Stimulated activated CD4-positive, alpha-beta T cell treated with anti-CD3 and anti-CD28 coated beads, Interleukin-4, amount 100 ng/mL, for 1 hour (primary cell): ENCODE measurements around the gene PPP6R2.

Experiments
- DNase-seq: peaks from one replicate; pipeline ENCODE4 v3.0.0-alpha.2; 2020

Gene PPP6R2

GRCh38 chr22:50473855-50474671 lies 130.9 kb downstream of the PPP6R2 start:
- peak; percentile 42 for DNase-seq

- peak; percentile 90 for DNase-seq
Measured at GRCh38 chr22:50474710-50475651, 131.9 kb downstream of the PPP6R2 start, which contains the start of gene SBF1. Gene SBF1 (minus strand): TSS chr22:50475035. CDS start chr22:50474840, 195 bp downstream.

GRCh38 chr22:50475652-50476002 lies 132.5 kb downstream of the PPP6R2 start:
- no peak for DNase-seq

- DNase-seq: no peak
Measured at GRCh38 chr22:50476868-50477267, 133.7 kb downstream of the PPP6R2 start.

GRCh38 chr22:50477923-50478322 lies 134.8 kb downstream of the PPP6R2 start:
- no peak for DNase-seq

GRCh38 chr22:50479721-50480120 lies 136.6 kb downstream of the PPP6R2 start:
- no peak for DNase-seq

GRCh38 chr22:50481045-50481439 lies 137.9 kb downstream of the PPP6R2 start:
- DNase-seq: no peak

GRCh38 chr22:50481440-50482106 lies 138.4 kb downstream of the PPP6R2 start, which contains the start of gene ADM2:
Gene ADM2 (plus strand): TSS chr22:50481543. CDS start chr22:50481848, 305 bp downstream.
- DNase-seq: peak; percentile 70

GRCh38 chr22:50482107-50483074 lies 139.3 kb downstream of the PPP6R2 start:
- DNase-seq: no peak

- no peak for DNase-seq
Measured at GRCh38 chr22:50483106-50483505, 140.0 kb downstream of the PPP6R2 start.

- no peak for DNase-seq
Measured at GRCh38 chr22:50483556-50483955, 140.4 kb downstream of the PPP6R2 start.

- no peak for DNase-seq
Measured at GRCh38 chr22:50483977-50484853, 141.1 kb downstream of the PPP6R2 start.

GRCh38 chr22:50485221-50486131 lies 142.3 kb downstream of the PPP6R2 start:
- no peak for DNase-seq

- DNase-seq: no peak
Measured at GRCh38 chr22:50486561-50487289, 143.6 kb downstream of the PPP6R2 start, which contains the start of gene MIOX. Gene MIOX (plus strand): TSS chr22:50486859. CDS start chr22:50486898, 39 bp downstream.

- DNase-seq: no peak
Measured at GRCh38 chr22:50487290-50488005, 144.3 kb downstream of the PPP6R2 start.

- no peak for DNase-seq
Measured at GRCh38 chr22:50488006-50488677, 145.0 kb downstream of the PPP6R2 start.

GRCh38 chr22:50488886-50489285 lies 145.8 kb downstream of the PPP6R2 start:
- no peak for DNase-seq
